ENCODE measurements around the gene RNF123. TPM values are rescaled to one million over a fixed set of nuclear protein-coding genes. Genes with fewer than 3 reads are reported as not detected.

The RNF123 gene
- total and polyA plus RNA-seq, 2 experiments from 2014 or later = 14.6 to 32.5 TPM

DNA sequence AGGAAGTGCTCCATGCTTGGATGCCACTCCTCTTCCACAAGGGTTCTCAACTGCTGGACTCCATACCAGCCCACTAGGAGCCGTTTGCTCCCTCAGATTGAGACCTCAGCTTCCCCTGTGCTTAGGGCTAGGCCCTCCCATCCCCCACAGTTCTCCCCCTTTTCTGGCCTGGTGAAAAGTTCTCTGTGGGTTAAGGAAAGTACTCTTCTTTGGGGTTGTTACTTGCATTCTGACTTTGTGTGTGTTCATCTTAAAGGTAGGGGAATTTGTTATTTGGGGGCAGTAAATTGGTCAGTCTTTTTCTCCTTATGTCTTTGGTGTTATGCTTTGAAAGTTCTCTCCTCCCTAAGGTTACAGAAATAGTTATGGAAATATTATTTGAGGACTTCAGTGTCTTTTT is 39.2 kb upstream of the RNF123 start (continued):
- no peak for TF ChIP-seq ZNF462 (CRISPR knock-in tag; IDR thresholded peaks at IDR 0.05)
- TF ChIP-seq EZH2phosphoT487 (IDR thresholded peaks at IDR 0.05; ENCODE audit: unreplicated experiment) = no peak
- TF ChIP-seq EZH2 (IDR thresholded peaks at IDR 0.05; ENCODE audit: low read depth, unreplicated experiment) = no peak

DNA sequence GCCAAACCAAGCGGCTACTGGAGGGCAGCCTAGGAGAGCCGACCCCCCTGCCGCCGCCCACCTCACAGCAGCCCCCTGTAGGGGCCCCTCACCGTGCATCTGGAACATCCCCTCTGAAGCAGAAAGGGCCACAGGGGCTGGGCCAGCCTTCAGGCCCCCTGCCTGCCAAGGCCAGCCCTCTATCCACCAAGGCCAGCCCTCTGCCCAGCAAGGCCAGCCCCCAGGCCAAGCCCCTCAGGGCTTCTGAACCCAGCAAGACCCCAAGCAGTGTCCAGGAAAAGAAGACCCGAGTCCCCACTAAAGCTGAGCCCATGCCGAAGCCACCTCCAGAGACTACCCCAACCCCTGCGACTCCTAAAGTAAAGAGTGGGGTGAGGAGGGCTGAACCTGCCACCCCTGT is 38.7 kb upstream of the RNF123 start:
- Histone ChIP-seq H2AFZ (no peak overlapping the region), H3K4me3 (no peak overlapping the region), H3K4me2 (no peak overlapping the region), H3K79me2 (replicated peaks; ENCODE audit: insufficient read depth) (no peaks in the 10 kb centered on the region), H3K36me3 (ENCODE audit: insufficient read depth) (no peaks in the 10 kb centered on the region), H3K27me3 (ENCODE audit: insufficient read depth) (no peaks in the 10 kb centered on the region), H3F3A (replicated peaks; ENCODE audit: low read depth) (no peaks in the 10 kb centered on the region), H3K4me1 (ENCODE audit: insufficient read depth) (no peaks in the 10 kb centered on the region), H3K27ac (ENCODE audit: low read depth) (no peak overlapping the region), H4K20me1 (replicated peaks; ENCODE audit: insufficient read depth) (no peaks in the 10 kb centered on the region), H3K9me2 (ENCODE audit: insufficient read depth) (no peaks in the 10 kb centered on the region)
- Mint-ChIP-seq H3K27me3 (ENCODE audit: insufficient read depth, low read depth, poor library complexity) (peaks cover 16% of the 10 kb centered on the region), H3K36me3 (ENCODE audit: low read depth) (no peaks in the 10 kb centered on the region; the same call in 2 of the 3 replicates), H3K4me3 (no peak overlapping the region), H3K9me3 (no peaks in the 10 kb centered on the region), H3K4me1 (peaks cover 4% of the 10 kb centered on the region; the same call in 1 of the 3 replicates), H3K27ac (no peak overlapping the region)
- ATAC-seq (no peak), DNase-seq (ENCODE audit: low spot score) (no peak)
- TF ChIP-seq ZNF331 (CRISPR knock-in tag; IDR thresholded peaks at IDR 0.05; ENCODE audit: low read depth) = no peak
- no peak for TF ChIP-seq CREB1 (CRISPR knock-in tag; IDR thresholded peaks at IDR 0.05; ENCODE audit: low read depth)
- TF ChIP-seq NANOG (IDR thresholded peaks at IDR 0.05; ENCODE audit: borderline replicate concordance) = no peak
- TF ChIP-seq STAT1 (IDR thresholded peaks at IDR 0.05; ENCODE audit: unreplicated experiment) = no peak
- TF ChIP-seq, protein P1, sequence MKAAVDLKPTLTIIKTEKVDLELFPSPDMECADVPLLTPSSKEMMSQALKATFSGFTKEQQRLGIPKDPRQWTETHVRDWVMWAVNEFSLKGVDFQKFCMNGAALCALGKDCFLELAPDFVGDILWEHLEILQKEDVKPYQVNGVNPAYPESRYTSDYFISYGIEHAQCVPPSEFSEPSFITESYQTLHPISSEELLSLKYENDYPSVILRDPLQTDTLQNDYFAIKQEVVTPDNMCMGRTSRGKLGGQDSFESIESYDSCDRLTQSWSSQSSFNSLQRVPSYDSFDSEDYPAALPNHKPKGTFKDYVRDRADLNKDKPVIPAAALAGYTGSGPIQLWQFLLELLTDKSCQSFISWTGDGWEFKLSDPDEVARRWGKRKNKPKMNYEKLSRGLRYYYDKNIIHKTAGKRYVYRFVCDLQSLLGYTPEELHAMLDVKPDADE (IDR thresholded peaks at IDR 0.05) = no peak
- TF ChIP-seq ZNF462 (CRISPR knock-in tag; IDR thresholded peaks at IDR 0.05) = no peak

All from GM23338 (cell line).